Thyroid gland (tissue), 4 donors: ENCODE results near the gene HHIP.

Experiments used
- CTCF ChIP-seq, 6 experiments: fragments of 200-600 bp in 3 of 6; fragments of 450-650 bp in 3 of 6; sonication (generic) in 3 of 6; IDR thresholded peaks; one replicate each; pipeline ENCODE4 v1.5.1; 2016 to 2019; ENCODE audit warnings: antibody characterized with exemption in 6 of 6, mild to moderate bottlenecking in 2 of 6, inconsistent platforms in 1 of 6, moderate library complexity in 1 of 6
- POLR2A ChIP-seq, 2 donors: fragments of 450-650 bp; IDR thresholded peaks; one replicate each; pipeline ENCODE4 v1.6.1; 2017; ENCODE audit warnings: antibody characterized with exemption in 2 of 2, mild to moderate bottlenecking in 2 of 2, moderate library complexity in 1 of 2

- TF ChIP-seq CTCF (IDR thresholded peaks at IDR 0.05) (no peak), POLR2A (IDR thresholded peaks at IDR 0.05) (no peak)
These were observed 48.8 kb upstream of the HHIP start for GRCh38 chr4:144597171-144597570.
